ENCODE measurements around the gene TOB2.

Gene TOB2

GRCh38 chr22:41387341-41387740 lies 59.3 kb downstream of the TOB2 start:
- DNase-seq (ENCODE audit: low read depth, low spot score): no peak

GRCh38 chr22:41384128-41384527 lies 62.5 kb downstream of the TOB2 start:
- DNase-seq (ENCODE audit: low read depth, low spot score): no peak

All from iPS DF 19.7 (cell line).